Psoas muscle (tissue), 8 donors: ENCODE measurements around the gene TMEM30B. TPM values are rescaled to one million over a fixed set of nuclear protein-coding genes. Genes with fewer than 3 reads are reported as not detected.
"Not testable (repeated sequence)": the region's sequence is repeated elsewhere in the genome, so short reads cannot be mapped to it uniquely, and the experiment has no call there.

Experiments
- ATAC-seq, 4 donors: fragments of 200-7000 bp; cut with Tn5 transposase; one replicate each; pipeline ENCODE4 v1.9.1; 2020; ENCODE audit warnings: moderate library complexity in 3 of 4, mild to moderate bottlenecking in 2 of 4
- DNase-seq, 2 donors: peaks; one replicate each; pipeline ENCODE4 v3.0.0-alpha.2; 2020
- H3K27ac ChIP-seq: fragments of 200-600 bp; one replicate; pipeline ENCODE4 v1.8.0; 2022
- H3K27me3 ChIP-seq, 3 donors: fragments of 200-600 bp in 1 of 3; one replicate each; pipeline versions ENCODE4 v1.6.1 to v1.8.0; 2013 to 2022; ENCODE audit warnings: low read length in 2 of 3, mild to moderate bottlenecking in 2 of 3, moderate library complexity in 1 of 3; ENCODE audit not compliant: insufficient read depth in 3 of 3
- H3K36me3 ChIP-seq, 2 donors: fragments of 200-600 bp in 1 of 2; one replicate each; pipeline versions ENCODE4 v1.6.1 to v1.8.0; 2013 to 2022; ENCODE audit warnings: low read depth in 1 of 2, mild to moderate bottlenecking in 1 of 2, moderate library complexity in 1 of 2; ENCODE audit not compliant: insufficient read depth in 1 of 2
- H3K4me1 ChIP-seq: fragments of 200-600 bp; one replicate; pipeline ENCODE4 v1.8.0; 2022
- H3K4me3 ChIP-seq: fragments of 200-600 bp; one replicate; pipeline ENCODE4 v1.8.0; 2022; ENCODE audit warnings: mild to moderate bottlenecking
- H3K9me3 ChIP-seq: fragments of 200-600 bp; one replicate; pipeline ENCODE4 v1.8.0; 2022
- WGBS, 3 donors: extraction: QIAGEN DNeasy Blood & Tissue Kit; methylation state at CpG; one replicate each; pipeline versions ENCODE4 v1.1.6 to v1.1.7; 2013; 5-methylcytosine and 5-hydroxymethylcytosine counted together
- intact Hi-C, 2 donors: fragments of 100-400 bp; cut with DNase I; formaldehyde crosslinking; loops; one replicate each; pipeline versions ENCODE4 v1.11.0 to v1.14.2; 2022
- polyA plus RNA-seq, 3 donors: library from polyadenylated mRNA; stranded (reverse); fragments of 200-250 nt; gene quantifications; one replicate each; pipeline ENCODE4 v1.2.3, GENCODE V29; 2013
- total RNA-seq, 4 donors: library from RNA; stranded (reverse); fragmentation: NEBNext Ultra II Directional in 2 of 4; extraction: Animal tissue kit (Norgen Biotek cat#: 25700) in 2 of 4; gene quantifications; one replicate each; pipeline versions ENCODE4 v1.2.1 to v1.2.4, GENCODE V29; 2021 to 2023
- TF ChIP-seq, protein P1 (sequence below): fragments of 200-600 bp; IDR thresholded peaks from one replicate; pipeline ENCODE4 v1.8.0; 2022; ENCODE audit warnings: antibody characterized with exemption
- donor health status: healthy with polysubstance abuse.
- donor health status: DM: no; HTN: no; CAD: no; lungs with moderate emphysema.
- donor health status: Bipolar disorder and iron deficiency.
- donor health status: healthy.
- donor health status: DM: yes; HTN: yes; CAD: no.
- donor health status: DM: no; HTN: no; CAD: no.
- donor health status: DM: no; HTN: no; CAD: no.
- donor health status: DM: yes; HTN: yes; CAD: no.

TMEM30B gene
- total and polyA plus RNA-seq, 7 donors = 0.30 to 2.0 (median 0.80) TPM

DNA sequence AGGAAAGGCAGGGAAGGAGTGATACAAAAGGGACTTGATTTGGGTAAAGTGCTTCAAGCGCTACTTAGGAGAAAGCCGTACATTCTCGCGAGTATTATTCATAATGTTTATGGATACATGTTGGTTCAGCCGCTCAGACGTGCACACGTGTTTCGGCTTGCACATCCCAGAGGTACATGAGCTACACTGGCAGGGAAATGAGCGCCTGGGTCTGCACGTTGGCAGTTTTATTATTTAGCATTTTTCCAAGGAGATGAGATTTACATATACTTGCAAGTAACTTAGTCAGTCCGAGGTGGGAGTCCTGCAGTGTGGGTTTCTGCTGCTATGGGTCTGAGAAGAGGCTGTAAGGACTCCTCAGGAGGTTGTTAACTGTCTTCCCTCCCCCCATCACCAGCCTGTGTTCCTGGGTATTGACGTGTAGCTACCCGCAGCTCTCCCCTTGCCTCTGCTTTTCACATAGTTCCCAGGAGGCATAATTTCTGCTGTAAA is 41.7 kb upstream of the TMEM30B start:
- peak overlapping the region; percentile 76 for H3K27ac ChIP-seq
- peaks cover 7% of the 10 kb centered on the region for H3K9me3 ChIP-seq
- peak overlapping the region; percentile 83 for H3K4me3 ChIP-seq
- WGBS, 3 donors = 16 to 25% (median 24%) methylated on average over 13 of the region's 13 CpGs
- H3K36me3 ChIP-seq = no peaks in the 10 kb centered on the region
- TF ChIP-seq, protein P1, sequence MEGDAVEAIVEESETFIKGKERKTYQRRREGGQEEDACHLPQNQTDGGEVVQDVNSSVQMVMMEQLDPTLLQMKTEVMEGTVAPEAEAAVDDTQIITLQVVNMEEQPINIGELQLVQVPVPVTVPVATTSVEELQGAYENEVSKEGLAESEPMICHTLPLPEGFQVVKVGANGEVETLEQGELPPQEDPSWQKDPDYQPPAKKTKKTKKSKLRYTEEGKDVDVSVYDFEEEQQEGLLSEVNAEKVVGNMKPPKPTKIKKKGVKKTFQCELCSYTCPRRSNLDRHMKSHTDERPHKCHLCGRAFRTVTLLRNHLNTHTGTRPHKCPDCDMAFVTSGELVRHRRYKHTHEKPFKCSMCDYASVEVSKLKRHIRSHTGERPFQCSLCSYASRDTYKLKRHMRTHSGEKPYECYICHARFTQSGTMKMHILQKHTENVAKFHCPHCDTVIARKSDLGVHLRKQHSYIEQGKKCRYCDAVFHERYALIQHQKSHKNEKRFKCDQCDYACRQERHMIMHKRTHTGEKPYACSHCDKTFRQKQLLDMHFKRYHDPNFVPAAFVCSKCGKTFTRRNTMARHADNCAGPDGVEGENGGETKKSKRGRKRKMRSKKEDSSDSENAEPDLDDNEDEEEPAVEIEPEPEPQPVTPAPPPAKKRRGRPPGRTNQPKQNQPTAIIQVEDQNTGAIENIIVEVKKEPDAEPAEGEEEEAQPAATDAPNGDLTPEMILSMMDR = no peak
- ATAC-seq (peak in 2 of 4 donors; percentile 9 to 17), DNase-seq (no peak)
- intact Hi-C loops = loop anchor here in 1 of 2 donors (10.0 kb wide), 1 partner anchor 122 kb away; no protein-coding TSS in a partner anchor
- peaks cover 0 to 11% (median 0%) of the 10 kb centered on the region in 3 donors for H3K27me3 ChIP-seq
- no peaks in the 10 kb centered on the region for H3K4me1 ChIP-seq

DNA sequence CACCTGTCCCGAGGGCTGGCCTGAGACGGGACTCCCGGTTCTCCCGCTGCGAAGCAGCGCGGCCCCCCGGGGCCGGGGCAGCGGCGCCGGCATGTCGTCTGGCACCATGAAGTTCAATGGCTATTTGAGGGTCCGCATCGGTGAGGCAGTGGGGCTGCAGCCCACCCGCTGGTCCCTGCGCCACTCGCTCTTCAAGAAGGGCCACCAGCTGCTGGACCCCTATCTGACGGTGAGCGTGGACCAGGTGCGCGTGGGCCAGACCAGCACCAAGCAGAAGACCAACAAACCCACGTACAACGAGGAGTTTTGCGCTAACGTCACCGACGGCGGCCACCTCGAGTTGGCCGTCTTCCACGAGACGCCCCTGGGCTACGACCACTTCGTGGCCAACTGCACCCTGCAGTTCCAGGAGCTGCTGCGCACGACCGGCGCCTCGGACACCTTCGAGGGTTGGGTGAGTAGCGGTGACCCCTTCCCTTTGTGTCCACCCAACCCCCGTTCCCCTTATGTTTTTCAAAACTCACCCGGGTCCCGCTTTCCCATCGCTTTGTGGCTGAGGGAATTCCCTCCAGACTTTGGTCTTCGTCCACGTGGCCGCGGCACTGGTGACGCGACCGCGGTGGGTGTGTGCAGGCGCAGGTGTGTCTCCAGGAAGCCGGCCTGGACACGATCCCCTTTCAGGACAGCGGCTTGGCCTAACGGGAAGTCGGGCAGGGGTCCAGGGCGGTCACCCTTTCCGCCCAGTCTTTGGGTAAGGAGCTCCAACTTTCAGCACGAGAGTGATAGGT is 41.1 kb upstream of the TMEM30B start:
- Histone ChIP-seq H3K27me3 (peaks cover 0 to 11% (median 0%) of the 10 kb centered on the region in 3 donors), H3K9me3 (peaks cover 7% of the 10 kb centered on the region), H3K4me1 (no peaks in the 10 kb centered on the region), H3K4me3 (peak overlapping the region; percentile 83), H3K27ac (peak overlapping the region; percentile 76), H3K36me3 (no peaks in the 10 kb centered on the region)
- ATAC-seq (peak; percentile 12 to 60 (median 43)), DNase-seq (peak; percentile 45 to 71)
- TF ChIP-seq, protein P1 = no peak
- WGBS, 3 donors = 3 to 5% (median 5%) methylated on average over 59 to 63 of the region's 63 CpGs
- intact Hi-C loops = loop anchor here in 1 of 2 donors (10.0 kb wide), 1 partner anchor 123 kb away; no protein-coding TSS in a partner anchor

DNA sequence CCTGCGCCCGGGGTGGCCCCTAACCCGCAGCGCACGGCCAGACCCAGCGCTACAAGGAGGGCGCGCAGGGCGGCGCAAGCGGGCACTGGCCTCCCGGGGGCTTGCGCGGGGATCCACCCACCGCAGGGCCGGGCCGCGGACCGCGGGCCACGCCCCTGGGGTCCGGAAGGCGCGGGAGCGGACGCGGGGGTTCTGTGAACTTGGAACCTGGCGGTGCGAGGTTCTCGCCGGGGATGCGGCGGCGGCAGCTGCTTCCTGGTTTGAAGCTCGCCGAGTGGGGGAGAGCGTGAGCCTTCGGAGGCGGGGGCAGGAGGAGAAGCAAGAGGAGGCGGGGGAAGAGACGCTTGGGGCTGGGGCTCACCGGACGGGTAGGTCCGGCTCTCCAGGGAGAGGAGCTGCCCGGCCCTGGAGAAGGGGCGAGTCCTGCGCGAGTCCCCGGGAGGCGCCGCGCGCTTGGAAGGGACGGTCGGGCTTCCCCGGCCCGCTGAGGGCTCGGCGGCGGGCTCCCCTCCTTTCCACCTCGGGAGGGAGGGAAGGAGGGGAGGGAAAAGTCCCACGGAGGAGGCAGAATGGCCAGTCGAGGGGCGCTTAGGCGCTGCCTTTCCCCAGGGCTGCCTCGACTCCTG is 40.4 kb upstream of the TMEM30B start, which contains the start of gene PRKCH:
Gene PRKCH, plus strand, starts transcription at position 195 of the 626 bp plus-strand sequence. CDS start 523 bp downstream, outside the sequence.
- intact Hi-C loops = loop anchor here in 1 of 2 donors (10.0 kb wide), 1 partner anchor 123 kb away; no protein-coding TSS in a partner anchor
- DNase-seq = peak; percentile 72 to 85
- ATAC-seq = peak; percentile 73 to 86 (median 78)
- 0 to 1% (median 1%) methylated on average over 36 to 66 of the region's 66 CpGs for WGBS, 3 donors
- Histone ChIP-seq H3K36me3 (no peaks in the 10 kb centered on the region), H3K4me3 (peak within 1 kb of the TSS; percentile 83), H3K27ac (peak within 1 kb of the TSS; percentile 76), H3K4me1 (no peaks in the 10 kb centered on the region), H3K27me3 (peaks cover 0 to 11% (median 0%) of the 10 kb centered on the region in 3 donors), H3K9me3 (peaks cover 7% of the 10 kb centered on the region)
- TF ChIP-seq, protein P1 = peak; percentile 4

DNA sequence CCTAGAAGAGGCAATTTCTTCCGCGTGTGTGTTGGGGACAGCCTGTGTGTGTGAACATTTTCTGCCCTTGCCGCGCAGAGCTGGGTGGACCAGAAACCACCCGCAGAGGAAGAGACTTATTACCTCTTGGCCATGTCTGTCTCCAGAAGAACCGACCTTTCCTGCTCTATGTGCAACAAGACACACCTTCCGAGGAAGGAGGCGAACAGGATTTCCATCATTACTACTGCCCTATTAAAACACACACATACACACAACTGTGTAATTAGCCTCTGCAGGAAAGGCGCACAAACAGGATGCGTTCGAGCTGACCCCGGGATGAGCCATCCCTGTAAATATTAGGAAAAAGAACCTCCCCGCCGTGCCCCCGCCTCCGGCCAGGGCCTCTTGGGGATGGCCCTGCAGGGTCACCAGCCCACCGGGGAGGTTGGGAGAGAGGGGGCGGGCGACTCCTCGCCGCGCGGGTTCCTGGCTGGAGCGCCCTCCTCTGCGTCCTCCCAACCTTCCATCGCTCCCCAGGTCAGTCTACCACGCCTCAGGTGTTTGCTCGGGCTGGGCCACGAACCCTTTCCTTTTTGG is 39.8 kb upstream of the TMEM30B start:
- Histone ChIP-seq H3K4me1 (no peaks in the 10 kb centered on the region), H3K27ac (peak overlapping the region; percentile 76), H3K9me3 (peaks cover 5% of the 10 kb centered on the region), H3K4me3 (peak overlapping the region; percentile 83), H3K36me3 (no peaks in the 10 kb centered on the region), H3K27me3 (peaks cover 0 to 11% (median 0%) of the 10 kb centered on the region in 3 donors)
- 26 to 27% (median 27%) methylated on average over 24 to 29 of the region's 29 CpGs for WGBS, 3 donors
- DNase-seq (peak; percentile 30 to 60), ATAC-seq (peak in 2 of 4 donors; percentile 19 to 25)
- intact Hi-C loops = loop anchor here in 1 of 2 donors (10.0 kb wide), 1 partner anchor 124 kb away; no protein-coding TSS in a partner anchor
- TF ChIP-seq, protein P1 = no peak

DNA sequence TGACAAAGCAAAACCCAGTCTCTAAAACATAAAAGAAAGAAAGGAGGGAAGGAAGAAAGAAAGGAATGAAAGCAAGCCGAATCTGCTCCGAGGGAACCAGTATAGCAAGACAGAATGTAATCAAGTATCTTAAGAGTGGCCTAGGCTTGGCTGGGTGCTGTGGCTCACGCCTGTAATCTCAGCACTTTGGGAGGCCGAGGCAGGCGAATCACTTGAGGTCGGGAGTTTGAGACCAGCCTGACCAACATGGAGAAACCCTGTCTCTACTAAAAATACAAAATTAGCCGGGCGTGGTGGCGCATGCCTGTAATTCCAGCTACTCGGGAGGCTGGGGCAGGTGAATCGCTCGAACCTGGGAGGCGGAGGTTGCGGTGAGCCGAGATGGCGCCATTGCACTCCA is 39.0 kb upstream of the TMEM30B start:
- H3K27me3 ChIP-seq = peaks cover 0 to 11% (median 0%) of the 10 kb centered on the region in 3 donors
- H3K9me3 ChIP-seq, DNase-seq, H3K4me1 ChIP-seq, ATAC-seq, H3K4me3 ChIP-seq, H3K36me3 ChIP-seq, H3K27ac ChIP-seq: not testable (repeated sequence)
- WGBS, 3 donors = 89 to 94% (median 93%) methylated on average over 16 of the region's 16 CpGs
- intact Hi-C loops = loop anchor here in 1 of 2 donors (10.0 kb wide), 1 partner anchor 125 kb away; no protein-coding TSS in a partner anchor
